Measurements from ENCODE around the gene ST6GALNAC4. TPM values are rescaled to one million over a fixed set of nuclear protein-coding genes. Genes with fewer than 3 reads are reported as not detected.

The ST6GALNAC4 gene
- polyA plus RNA-seq, 4 donors: 9.1 to 34.7 (median 22.5) TPM

DNA sequence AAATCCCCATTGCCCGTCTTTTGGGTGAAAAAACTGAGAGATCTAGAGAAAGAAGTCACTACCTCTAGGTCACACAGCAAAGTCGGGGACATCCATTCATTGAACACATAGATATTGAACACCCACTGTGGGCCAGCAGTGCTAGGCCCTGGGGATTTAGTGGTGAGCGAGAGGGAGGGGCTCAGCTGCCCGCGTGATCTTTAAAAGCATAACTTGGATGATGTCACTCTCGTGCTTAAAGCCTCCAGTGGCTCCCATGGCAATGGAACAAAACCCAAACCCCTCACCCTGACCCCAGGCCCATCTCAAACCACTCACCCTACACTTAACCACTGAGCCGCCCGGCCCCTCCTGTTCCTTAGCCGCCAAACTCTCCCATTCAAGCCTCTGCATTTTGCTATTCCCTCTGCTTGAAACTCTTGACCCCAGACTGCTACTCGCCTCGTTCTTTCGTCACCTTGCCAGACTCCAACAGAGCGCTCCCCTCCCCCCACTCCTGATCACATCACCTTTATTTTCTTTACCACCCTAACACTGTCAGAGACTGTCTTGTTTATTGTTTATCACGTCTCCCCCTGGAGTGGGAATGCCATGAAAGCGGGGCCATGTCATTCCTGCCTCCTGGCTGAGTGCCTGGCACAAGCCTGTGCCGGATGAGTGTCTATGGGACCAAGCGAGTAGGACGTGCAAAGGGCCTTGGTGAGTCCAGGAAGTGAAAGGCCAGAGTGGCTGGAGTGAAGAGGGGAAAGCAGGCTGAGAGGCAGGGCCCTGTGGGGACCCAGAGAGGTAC lies 14.4 kb upstream of the ST6GALNAC4 start:
- Histone ChIP-seq H3K27me3 (ENCODE audit: control insufficient read depth in 3 of 3, insufficient read depth in 3 of 3, low read length in 3 of 3) (peaks cover 3 to 50% (median 3%) of the 10 kb centered on the region in 3 donors), H3K4me3 (ENCODE audit: low read depth in 1 of 3, low read length in 3 of 3) (peak overlapping the region; percentile 19 to 52 (median 37)), H3K27ac (ENCODE audit: low read depth in 1 of 3, low read length in 2 of 3) (peak overlapping the region in 2 of 3 donors; percentile 6 to 55), H3K9me3 (ENCODE audit: control insufficient read depth in 2 of 2, insufficient read depth in 1 of 2, low read depth in 1 of 2, low read length in 1 of 2) (no peaks in the 10 kb centered on the region), H3K36me3 (ENCODE audit: control insufficient read depth in 3 of 3, insufficient read depth in 2 of 3, low read depth in 1 of 3, low read length in 3 of 3) (peaks cover 0 to 26% (median 0%) of the 10 kb centered on the region in 3 donors), H3K4me1 (ENCODE audit: control insufficient read depth in 3 of 3, insufficient read depth in 2 of 3, low read depth in 1 of 3, low read length in 2 of 3) (peaks cover 7 to 33% (median 13%) of the 10 kb centered on the region in 3 donors)
- FAIRE-seq (no peak), DNase-seq (peak in 1 of 2 donors; percentile 34)
- 16 to 26% (median 24%) methylated on average over 18 of the region's 18 CpGs for WGBS, 3 donors

DNA sequence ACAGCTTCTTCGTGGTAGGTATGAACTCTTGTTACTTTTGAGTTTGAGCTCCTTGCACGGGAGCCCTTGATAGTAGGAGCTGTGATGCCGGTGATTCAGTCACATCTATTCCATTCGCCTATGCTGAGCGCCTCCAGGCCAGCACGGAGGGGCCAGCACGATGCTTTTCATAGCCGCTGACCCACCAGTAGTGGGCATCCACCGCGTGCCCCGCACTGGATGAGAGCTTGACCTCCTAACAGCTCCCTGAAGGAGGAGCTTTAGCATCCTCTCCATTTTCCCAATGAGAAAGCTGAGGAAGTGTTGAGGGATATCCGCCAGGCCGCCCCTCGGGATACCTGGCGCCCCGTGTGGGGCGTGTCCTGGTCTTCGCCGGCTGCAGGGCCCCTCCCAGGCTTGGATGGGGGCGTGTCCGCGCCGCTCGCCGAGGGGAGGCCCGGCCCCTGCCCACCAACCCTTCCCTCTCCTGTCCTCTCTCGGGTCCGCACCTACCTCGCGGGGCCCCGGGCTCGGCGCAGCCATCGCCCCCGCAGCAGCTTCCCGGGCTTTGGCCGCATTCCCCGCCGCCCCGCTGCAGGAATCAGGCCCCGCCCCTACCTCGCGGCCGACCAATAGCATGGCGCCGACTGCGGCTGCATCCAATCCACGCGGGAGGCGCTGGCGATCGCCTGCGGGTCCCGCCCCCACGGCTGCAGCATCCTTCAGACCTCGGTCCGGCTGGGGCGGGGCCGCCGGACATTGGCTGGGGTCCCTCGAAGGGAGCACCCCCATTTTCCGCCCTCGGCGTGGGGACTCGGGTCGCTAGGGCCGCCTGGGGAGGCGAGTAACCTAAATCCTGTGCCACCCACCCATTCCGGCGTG lies 13.6 kb upstream of the ST6GALNAC4 start, which contains the start of gene PIP5KL1:
TSS of gene PIP5KL1 (minus strand) at position 547 of the 861 bp plus-strand sequence. CDS start at position 522, 25 bp downstream.
- Histone ChIP-seq H3K9me3 (ENCODE audit: control insufficient read depth in 2 of 2, insufficient read depth in 1 of 2, low read depth in 1 of 2, low read length in 1 of 2) (no peaks in the 10 kb centered on the region), H3K4me1 (ENCODE audit: control insufficient read depth in 3 of 3, insufficient read depth in 2 of 3, low read depth in 1 of 3, low read length in 2 of 3) (peaks cover 4 to 30% (median 6%) of the 10 kb centered on the region in 3 donors), H3K4me3 (ENCODE audit: low read depth in 1 of 3, low read length in 3 of 3) (peak within 1 kb of the TSS; percentile 19 to 52 (median 37)), H3K27ac (ENCODE audit: low read depth in 1 of 3, low read length in 2 of 3) (peak within 1 kb of the TSS in 2 of 3 donors; percentile 6 to 55), H3K27me3 (ENCODE audit: control insufficient read depth in 3 of 3, insufficient read depth in 3 of 3, low read length in 3 of 3) (peaks cover 3 to 58% (median 3%) of the 10 kb centered on the region in 3 donors), H3K36me3 (ENCODE audit: control insufficient read depth in 3 of 3, insufficient read depth in 2 of 3, low read depth in 1 of 3, low read length in 3 of 3) (peaks cover 0 to 18% (median 0%) of the 10 kb centered on the region in 3 donors)
- 2 to 4% (median 3%) methylated on average over 51 to 70 of the region's 70 CpGs for WGBS, 3 donors
- FAIRE-seq (no peak), DNase-seq (peak; percentile 64 to 85)

DNA sequence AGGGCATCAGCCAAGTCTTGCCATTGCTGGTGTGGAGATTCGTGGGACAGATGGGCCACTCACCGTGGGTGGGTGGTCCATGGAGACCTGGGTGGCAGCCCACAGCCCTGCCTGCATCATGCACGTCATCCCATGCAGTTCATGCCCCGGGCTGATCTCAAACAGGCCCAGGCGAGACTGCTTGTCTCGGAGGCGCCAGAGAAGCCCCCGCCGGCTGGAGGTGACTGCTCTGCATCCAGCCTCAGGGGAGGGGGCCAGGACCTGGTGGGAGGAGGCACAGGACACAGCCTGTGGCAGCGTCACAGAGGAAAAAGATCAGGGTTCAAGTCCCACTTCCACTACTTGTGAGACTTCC lies 12.8 kb upstream of the ST6GALNAC4 start:
- Histone ChIP-seq H3K27me3 (ENCODE audit: control insufficient read depth in 3 of 3, insufficient read depth in 3 of 3, low read length in 3 of 3) (peaks cover 3 to 66% (median 3%) of the 10 kb centered on the region in 3 donors), H3K9me3 (ENCODE audit: control insufficient read depth in 2 of 2, insufficient read depth in 1 of 2, low read depth in 1 of 2, low read length in 1 of 2) (no peaks in the 10 kb centered on the region), H3K4me3 (ENCODE audit: low read depth in 1 of 3, low read length in 3 of 3) (no peak overlapping the region), H3K4me1 (ENCODE audit: control insufficient read depth in 3 of 3, insufficient read depth in 2 of 3, low read depth in 1 of 3, low read length in 2 of 3) (peaks cover 4 to 30% (median 6%) of the 10 kb centered on the region in 3 donors), H3K27ac (ENCODE audit: low read depth in 1 of 3, low read length in 2 of 3) (no peak overlapping the region), H3K36me3 (ENCODE audit: control insufficient read depth in 3 of 3, insufficient read depth in 2 of 3, low read depth in 1 of 3, low read length in 3 of 3) (peaks cover 0 to 9% (median 0%) of the 10 kb centered on the region in 3 donors)
- 65 to 77% (median 72%) methylated on average over 10 of the region's 10 CpGs for WGBS, 3 donors
- FAIRE-seq: no peak
- DNase-seq: no peak

DNA sequence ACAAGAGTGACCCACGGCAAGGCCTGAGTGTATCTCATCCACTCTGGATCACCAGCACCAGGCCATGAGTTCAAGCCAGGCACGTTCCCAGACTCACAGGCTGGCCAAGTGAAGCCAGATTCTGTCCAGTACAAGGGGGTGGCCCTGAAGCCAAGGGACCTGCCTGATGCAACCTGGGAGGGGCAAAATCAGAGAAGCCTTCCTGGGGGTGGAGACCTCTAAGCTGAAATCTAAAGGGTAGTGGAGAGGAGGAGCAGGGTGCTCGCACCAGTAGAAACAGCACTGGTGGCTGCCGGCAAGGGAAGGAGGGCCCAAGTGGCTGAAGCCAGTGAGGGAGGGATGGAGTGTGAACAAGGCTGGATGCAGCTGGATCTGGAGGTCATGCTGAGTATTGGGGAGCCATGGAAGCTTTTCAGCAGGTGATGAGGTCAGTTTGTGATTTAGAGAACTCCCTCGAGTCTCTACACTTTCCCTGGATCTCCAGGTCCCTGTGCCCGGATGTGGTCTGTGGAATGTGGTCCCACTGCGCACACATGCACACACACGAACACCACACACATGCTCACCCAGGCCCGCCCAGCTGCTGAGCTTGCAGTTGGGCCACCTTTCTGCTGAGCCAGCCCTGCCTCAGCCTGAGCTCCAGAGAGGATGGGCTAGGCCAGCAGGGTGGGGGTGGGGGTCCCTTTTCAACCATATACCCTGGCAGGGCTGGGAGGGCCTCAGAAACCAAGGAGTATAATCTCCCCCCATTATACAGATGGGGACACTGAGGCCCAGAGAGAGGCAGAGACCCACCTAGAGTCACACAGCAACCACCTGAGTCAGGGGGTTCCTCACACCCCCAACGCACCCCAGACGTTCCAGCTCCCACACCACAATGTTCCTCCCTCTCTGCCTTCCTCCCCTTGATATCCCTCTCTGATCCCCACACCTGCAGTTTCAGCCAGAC lies 12.1 kb upstream of the ST6GALNAC4 start:
- DNase-seq (no peak), FAIRE-seq (no peak)
- H3K27me3 ChIP-seq (ENCODE audit: control insufficient read depth in 3 of 3, insufficient read depth in 3 of 3, low read length in 3 of 3): peaks cover 3 to 67% (median 3%) of the 10 kb centered on the region in 3 donors
- 61 to 67% (median 65%) methylated on average over 11 of the region's 11 CpGs for WGBS, 3 donors
- no peaks in the 10 kb centered on the region for H3K9me3 ChIP-seq (ENCODE audit: control insufficient read depth in 2 of 2, insufficient read depth in 1 of 2, low read depth in 1 of 2, low read length in 1 of 2)
- no peak overlapping the region for H3K4me3 ChIP-seq (ENCODE audit: low read depth in 1 of 3, low read length in 3 of 3)
- H3K36me3 ChIP-seq (ENCODE audit: control insufficient read depth in 3 of 3, insufficient read depth in 2 of 3, low read depth in 1 of 3, low read length in 3 of 3): peaks cover 0 to 5% (median 0%) of the 10 kb centered on the region in 3 donors
- no peak overlapping the region for H3K27ac ChIP-seq (ENCODE audit: low read depth in 1 of 3, low read length in 2 of 3)
- H3K4me1 ChIP-seq (ENCODE audit: control insufficient read depth in 3 of 3, insufficient read depth in 2 of 3, low read depth in 1 of 3, low read length in 2 of 3): peaks cover 4 to 30% (median 6%) of the 10 kb centered on the region in 3 donors

DNA sequence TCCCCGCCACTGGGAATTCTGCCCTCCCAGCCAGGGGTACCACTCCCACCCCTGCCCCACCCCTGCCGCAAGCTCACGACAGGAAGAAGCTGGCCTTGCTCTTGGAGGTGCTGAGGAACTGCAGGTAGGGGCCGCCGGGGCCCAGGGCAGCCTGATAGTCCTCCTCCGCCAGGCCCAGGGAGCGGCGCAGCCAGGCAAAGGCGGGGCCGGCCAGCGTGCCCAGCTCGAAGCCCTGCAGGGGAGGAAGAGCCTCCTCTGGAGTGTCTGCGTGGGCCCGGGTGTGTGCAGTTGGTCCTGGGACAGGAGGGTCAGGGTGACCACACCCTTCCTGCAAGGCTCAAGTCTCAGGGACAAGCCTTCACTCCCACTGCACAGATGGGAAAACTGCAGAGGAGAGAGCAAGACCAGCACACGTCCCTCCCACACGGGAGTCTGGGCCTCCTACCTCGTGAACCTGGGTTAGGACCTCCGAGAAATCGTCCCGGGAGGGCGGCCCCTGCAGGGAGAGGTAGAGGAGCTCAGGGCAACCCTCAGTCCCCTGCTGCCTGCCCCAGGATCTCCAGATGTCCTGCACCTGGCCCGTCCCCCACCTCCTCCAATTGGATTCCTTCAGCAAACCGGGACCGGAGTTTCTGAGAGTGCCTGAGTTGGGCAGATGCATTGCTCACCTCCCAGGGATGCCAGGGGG lies 11.3 kb upstream of the ST6GALNAC4 start:
- H3K27me3 ChIP-seq (ENCODE audit: control insufficient read depth in 3 of 3, insufficient read depth in 3 of 3, low read length in 3 of 3): peaks cover 3 to 70% (median 3%) of the 10 kb centered on the region in 3 donors
- no peaks in the 10 kb centered on the region for H3K9me3 ChIP-seq (ENCODE audit: control insufficient read depth in 2 of 2, insufficient read depth in 1 of 2, low read depth in 1 of 2, low read length in 1 of 2)
- peaks cover 0 to 4% (median 0%) of the 10 kb centered on the region in 3 donors for H3K36me3 ChIP-seq (ENCODE audit: control insufficient read depth in 3 of 3, insufficient read depth in 2 of 3, low read depth in 1 of 3, low read length in 3 of 3)
- H3K27ac ChIP-seq (ENCODE audit: low read depth in 1 of 3, low read length in 2 of 3): no peak overlapping the region
- FAIRE-seq (no peak), DNase-seq (peak in 1 of 2 donors; percentile 54)
- peaks cover 4 to 30% (median 6%) of the 10 kb centered on the region in 3 donors for H3K4me1 ChIP-seq (ENCODE audit: control insufficient read depth in 3 of 3, insufficient read depth in 2 of 3, low read depth in 1 of 3, low read length in 2 of 3)
- WGBS, 3 donors: 9 to 24% (median 24%) methylated on average over 23 to 24 of the region's 24 CpGs
- peak overlapping the region in 2 of 3 donors; percentile 22 to 27 for H3K4me3 ChIP-seq (ENCODE audit: low read depth in 1 of 3, low read length in 3 of 3)

DNA sequence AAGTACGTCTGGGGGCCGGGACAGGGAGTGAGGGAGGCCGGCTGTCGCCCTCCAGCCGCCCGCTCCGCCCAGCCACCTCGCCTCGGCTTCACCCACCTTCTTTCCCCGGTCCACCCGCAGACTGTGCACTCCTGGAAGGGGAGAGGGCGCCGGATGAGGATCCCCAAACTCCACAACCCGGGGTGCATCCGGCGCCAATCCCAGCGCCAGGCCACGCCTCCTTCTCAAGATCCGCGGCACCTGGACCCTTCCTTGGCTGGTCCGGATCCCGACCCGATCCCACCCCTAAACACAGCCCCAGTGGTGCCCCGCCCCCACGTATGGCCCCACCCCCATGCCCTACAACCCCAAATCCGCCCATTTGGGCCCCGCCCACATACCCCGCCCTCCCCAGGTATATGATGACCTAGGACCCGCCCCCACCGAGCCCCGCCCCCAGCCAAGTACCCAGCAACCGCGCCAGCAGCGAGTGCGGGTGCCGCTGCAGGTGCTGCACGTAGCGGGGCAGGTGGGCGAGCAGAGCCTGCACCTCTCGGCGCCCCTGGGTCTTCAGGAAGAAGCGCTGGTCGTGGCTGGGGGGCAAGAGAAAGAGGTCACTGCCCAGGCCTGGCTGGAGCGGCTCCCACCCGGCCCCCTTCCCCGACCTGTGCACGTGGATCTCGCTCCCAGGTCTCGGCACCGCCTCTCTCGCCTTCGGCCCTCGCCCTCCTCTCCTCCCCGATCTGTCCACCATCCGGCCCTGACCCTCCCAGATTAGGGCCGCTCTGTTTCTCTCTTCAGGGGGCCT lies 10.6 kb upstream of the ST6GALNAC4 start:
- DNase-seq: peak; percentile 45 to 61
- no peak for FAIRE-seq
- H3K27me3 ChIP-seq (ENCODE audit: control insufficient read depth in 3 of 3, insufficient read depth in 3 of 3, low read length in 3 of 3): peaks cover 3 to 74% (median 3%) of the 10 kb centered on the region in 3 donors

DNA sequence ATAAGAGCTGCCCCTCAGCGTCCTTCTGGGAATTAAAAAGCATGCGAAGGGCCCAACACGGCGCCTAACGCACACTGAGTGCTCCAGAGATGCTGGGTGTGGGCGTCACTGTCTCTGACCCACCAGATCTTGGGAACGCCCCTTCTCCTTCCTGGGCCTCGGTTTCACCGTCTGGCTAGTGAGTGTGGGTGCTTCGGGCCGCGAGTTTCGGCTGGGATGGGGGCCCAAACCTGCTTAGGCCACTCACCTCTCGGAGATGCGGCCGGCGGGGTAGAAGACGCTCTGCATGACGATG lies 10.0 kb upstream of the ST6GALNAC4 start:
- WGBS, 3 donors: 7 to 11% (median 8%) methylated on average over 15 to 19 of the region's 19 CpGs
- Histone ChIP-seq H3K27ac (ENCODE audit: low read depth in 1 of 3, low read length in 2 of 3) (no peak overlapping the region), H3K9me3 (ENCODE audit: control insufficient read depth in 2 of 2, insufficient read depth in 1 of 2, low read depth in 1 of 2, low read length in 1 of 2) (no peaks in the 10 kb centered on the region), H3K27me3 (ENCODE audit: control insufficient read depth in 3 of 3, insufficient read depth in 3 of 3, low read length in 3 of 3) (peaks cover 3 to 77% (median 3%) of the 10 kb centered on the region in 3 donors), H3K36me3 (ENCODE audit: control insufficient read depth in 3 of 3, insufficient read depth in 2 of 3, low read depth in 1 of 3, low read length in 3 of 3) (no peaks in the 10 kb centered on the region), H3K4me1 (ENCODE audit: control insufficient read depth in 3 of 3, insufficient read depth in 2 of 3, low read depth in 1 of 3, low read length in 2 of 3) (peaks cover 4 to 32% (median 6%) of the 10 kb centered on the region in 3 donors), H3K4me3 (ENCODE audit: low read depth in 1 of 3, low read length in 3 of 3) (peak overlapping the region in 2 of 3 donors; percentile 22 to 27)
- FAIRE-seq: no peak
- DNase-seq: no peak

More for the DNA sequence above, 10.6 kb upstream of the ST6GALNAC4 start:
- H3K4me3 ChIP-seq (ENCODE audit: low read depth in 1 of 3, low read length in 3 of 3): peak overlapping the region in 2 of 3 donors; percentile 22 to 27
- H3K36me3 ChIP-seq (ENCODE audit: control insufficient read depth in 3 of 3, insufficient read depth in 2 of 3, low read depth in 1 of 3, low read length in 3 of 3): no peaks in the 10 kb centered on the region
- WGBS, 3 donors: 1 to 4% (median 2%) methylated on average over 37 to 53 of the region's 56 CpGs
- no peak overlapping the region for H3K27ac ChIP-seq (ENCODE audit: low read depth in 1 of 3, low read length in 2 of 3)
- peaks cover 4 to 30% (median 6%) of the 10 kb centered on the region in 3 donors for H3K4me1 ChIP-seq (ENCODE audit: control insufficient read depth in 3 of 3, insufficient read depth in 2 of 3, low read depth in 1 of 3, low read length in 2 of 3)
- H3K9me3 ChIP-seq (ENCODE audit: control insufficient read depth in 2 of 2, insufficient read depth in 1 of 2, low read depth in 1 of 2, low read length in 1 of 2): no peaks in the 10 kb centered on the region
